ENCODE measurements around the gene COA4. TPM values are rescaled to one million over a fixed set of nuclear protein-coding genes. Genes with fewer than 3 reads are reported as not detected.

Gene COA4
- total and polyA plus RNA-seq, 2 donors (not counting 1 experiment from before 2014, with no cell fraction given), result 59.6 to 60.8 TPM

DNA sequence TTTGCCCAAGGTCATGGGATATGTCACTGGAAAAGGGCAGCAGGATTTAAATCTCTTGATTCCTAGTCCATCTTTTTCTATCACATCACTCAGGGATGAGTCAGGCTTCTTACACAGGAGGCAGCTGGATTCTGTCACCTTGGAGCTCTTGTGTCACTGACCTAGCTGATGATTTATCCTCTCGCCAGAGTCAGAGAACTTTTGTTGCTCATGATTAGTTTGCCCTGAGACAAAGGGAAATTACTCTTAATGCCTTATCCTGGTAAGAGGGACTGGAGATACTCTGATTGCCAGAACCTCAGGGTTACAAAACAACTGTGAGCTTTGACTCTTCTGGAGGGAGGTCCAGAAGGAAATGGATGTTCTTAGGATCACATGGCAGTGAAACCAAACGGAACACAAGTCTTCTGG is 10.1 kb downstream of the COA4 start:
- Mint-ChIP-seq H3K9me3 (ENCODE audit: insufficient read depth) (no peaks in the 10 kb centered on the region), H3K4me3 (no peak overlapping the region), H3K27me3 (no peaks in the 10 kb centered on the region), H3K4me1 (no peaks in the 10 kb centered on the region), H3K27ac (no peak overlapping the region)
- H3K79me2 ChIP-seq (ENCODE audit: control insufficient read depth, insufficient read depth, low read length), result no peaks in the 10 kb centered on the region
- no peak for ATAC-seq (ENCODE audit: low read depth)
- no peak overlapping the region for H3K9ac ChIP-seq (ENCODE audit: low read length)
- H3K36me3 ChIP-seq (replicated peaks in 1 of 2; ENCODE audit: control extremely low read depth in 1 of 2, control insufficient read depth in 1 of 2, extremely low read depth in 1 of 2, insufficient read depth in 2 of 2, low read length in 1 of 2), result peaks cover 0 to 40% of the 10 kb centered on the region in 2 experiments
- no peaks in the 10 kb centered on the region for H3K27me3 ChIP-seq (replicated peaks in 1 of 4; ENCODE audit: control extremely low read depth in 1 of 4, control insufficient read depth in 3 of 4, insufficient read depth in 4 of 4, low read length in 3 of 4)
- no peaks in the 10 kb centered on the region for H4K20me1 ChIP-seq (ENCODE audit: control insufficient read depth, insufficient read depth, low read length, poor library complexity, severe bottlenecking)
- 100% methylated on average over 1 of the region's 2 CpGs for WGBS (ENCODE audit: insufficient coverage)
- POLR2A ChIA-PET, result no interaction called here
- no peak for DNase-seq
- CTCF ChIA-PET, result no interaction called here
- no peak overlapping the region for H2AFZ ChIP-seq (ENCODE audit: insufficient read depth, low read depth, low read length, poor library complexity, severe bottlenecking)
- no peaks in the 10 kb centered on the region for H3K9me3 ChIP-seq (ENCODE audit: control extremely low read depth in 1 of 3, control insufficient read depth in 2 of 3, insufficient read depth in 1 of 3, low read length in 2 of 3)
- H3K27ac ChIP-seq (ENCODE audit: low read length in 2 of 2), result no peak overlapping the region
- intact Hi-C loops (cut with micrococcal nuclease), result no loop called here
- H3K4me1 ChIP-seq (ENCODE audit: control insufficient read depth in 2 of 2, insufficient read depth in 2 of 2, low read length in 2 of 2), result no peaks in the 10 kb centered on the region
- no peak overlapping the region for H3K4me2 ChIP-seq (replicated peaks; ENCODE audit: low read depth, low read length, poor library complexity, severe bottlenecking)
- TF ChIP-seq CTCF (IDR thresholded peaks at IDR 0.05) (no peak), EZH2 (IDR thresholded peaks at IDR 0.05; ENCODE audit: borderline replicate concordance, insufficient read depth, low read depth, low read length, poor library complexity, severe bottlenecking) (no peak)
- no peak overlapping the region for H3K4me3 ChIP-seq (ENCODE audit: control extremely low read depth in 1 of 5, extremely low read depth in 1 of 5, insufficient read depth in 1 of 5, low read depth in 2 of 5, low read length in 4 of 5)

DNA sequence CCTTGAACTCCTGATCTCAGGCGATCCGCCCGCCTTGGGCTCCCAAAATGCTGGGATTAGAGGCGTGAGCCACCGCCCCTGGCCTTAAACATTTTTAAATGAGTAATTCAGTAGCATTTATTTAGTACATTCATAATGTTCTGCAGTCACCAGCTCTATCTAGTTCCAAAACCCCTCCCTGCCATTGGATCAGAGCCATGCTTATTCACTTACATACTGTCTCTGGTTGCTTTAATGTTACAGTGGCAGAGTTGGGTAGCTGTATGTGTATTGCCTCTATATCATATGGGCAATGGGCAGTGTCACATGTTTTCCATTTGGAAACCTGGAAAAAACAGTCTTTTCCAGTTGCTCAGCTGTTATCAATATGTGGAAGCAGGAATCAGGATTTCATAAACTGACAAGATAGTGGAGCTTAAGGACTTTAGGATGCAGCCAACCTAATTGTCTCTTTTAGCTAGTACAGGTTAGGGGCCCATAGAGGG is 10.5 kb downstream of the COA4 start:
- H3K4me3 ChIP-seq (ENCODE audit: control extremely low read depth in 1 of 5, extremely low read depth in 1 of 5, insufficient read depth in 1 of 5, low read depth in 2 of 5, low read length in 4 of 5), result no peak overlapping the region
- no peak overlapping the region for H3K27ac ChIP-seq (ENCODE audit: low read length in 2 of 2)
- Mint-ChIP-seq H3K9me3 (ENCODE audit: insufficient read depth) (no peaks in the 10 kb centered on the region), H3K4me1 (no peaks in the 10 kb centered on the region), H3K27ac (no peak overlapping the region), H3K27me3 (no peaks in the 10 kb centered on the region), H3K4me3 (no peak overlapping the region)
- H2AFZ ChIP-seq (ENCODE audit: insufficient read depth, low read depth, low read length, poor library complexity, severe bottlenecking), result no peak overlapping the region
- DNase-seq (no peak), ATAC-seq (ENCODE audit: low read depth) (no peak)
- CTCF ChIA-PET, result interaction anchor here (0.5 kb wide), 2 partner anchors 1025 to 1405 kb away, joined by 3 to 4 read pairs; no protein-coding TSS in a partner anchor
- no CpG with 5 or more reads among the region's 5 CpGs for WGBS (ENCODE audit: insufficient coverage)
- no peaks in the 10 kb centered on the region for H3K4me1 ChIP-seq (ENCODE audit: control insufficient read depth in 2 of 2, insufficient read depth in 2 of 2, low read length in 2 of 2)
- no peaks in the 10 kb centered on the region for H3K79me2 ChIP-seq (ENCODE audit: control insufficient read depth, insufficient read depth, low read length)
- POLR2A ChIA-PET, result interaction anchor here (0.7 kb wide), 1 partner anchor 288 kb away, joined by 6 read pairs; no protein-coding TSS in a partner anchor
- no peak overlapping the region for H3K9ac ChIP-seq (ENCODE audit: low read length)
- TF ChIP-seq EZH2 (IDR thresholded peaks at IDR 0.05; ENCODE audit: borderline replicate concordance, insufficient read depth, low read depth, low read length, poor library complexity, severe bottlenecking) (no peak), CTCF (IDR thresholded peaks at IDR 0.05) (no peak)
- H3K4me2 ChIP-seq (replicated peaks; ENCODE audit: low read depth, low read length, poor library complexity, severe bottlenecking), result no peak overlapping the region
- no peaks in the 10 kb centered on the region for H4K20me1 ChIP-seq (ENCODE audit: control insufficient read depth, insufficient read depth, low read length, poor library complexity, severe bottlenecking)
- H3K9me3 ChIP-seq (ENCODE audit: control extremely low read depth in 1 of 3, control insufficient read depth in 2 of 3, insufficient read depth in 1 of 3, low read length in 2 of 3), result no peaks in the 10 kb centered on the region
- H3K36me3 ChIP-seq (replicated peaks in 1 of 2; ENCODE audit: control extremely low read depth in 1 of 2, control insufficient read depth in 1 of 2, extremely low read depth in 1 of 2, insufficient read depth in 2 of 2, low read length in 1 of 2), result peaks cover 0 to 37% of the 10 kb centered on the region in 2 experiments
- no peaks in the 10 kb centered on the region for H3K27me3 ChIP-seq (replicated peaks in 1 of 4; ENCODE audit: control extremely low read depth in 1 of 4, control insufficient read depth in 3 of 4, insufficient read depth in 4 of 4, low read length in 3 of 4)
- intact Hi-C loops (cut with micrococcal nuclease), result no loop called here
